ENCODE results near the gene KCNS3. TPM values are rescaled to one million over a fixed set of nuclear protein-coding genes. Genes with fewer than 3 reads are reported as not detected.

The KCNS3 gene
- total RNA-seq, 1 experiment from 2014 or later, result 1.7 TPM

DNA sequence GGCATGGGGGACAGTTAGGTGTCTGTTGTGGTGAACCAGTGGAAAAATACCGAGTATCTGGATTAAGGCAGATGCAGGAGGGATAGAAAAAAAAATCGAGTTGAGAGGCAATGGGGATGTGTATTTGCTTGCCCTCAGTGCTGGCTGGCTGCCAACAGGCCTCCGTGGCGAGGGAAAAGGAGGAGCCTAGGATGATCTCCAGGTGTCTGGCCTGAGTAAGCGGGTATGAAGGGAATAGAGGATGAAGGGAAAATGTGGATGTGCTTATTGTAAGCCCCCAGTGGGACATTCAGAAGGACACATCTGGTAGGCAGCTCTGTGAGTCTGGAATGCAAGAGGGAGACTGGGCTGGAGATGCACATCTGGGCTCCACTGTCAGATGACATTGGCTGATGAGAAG lies 22.8 kb downstream of the KCNS3 start:
- Histone ChIP-seq H3K4me1 (ENCODE audit: control insufficient read depth, insufficient read depth, low read length) (no peaks in the 10 kb centered on the region), H3K9me3 (ENCODE audit: control insufficient read depth, insufficient read depth, low read depth, low read length) (no peaks in the 10 kb centered on the region), H3K4me3 (ENCODE audit: low read depth in 2 of 2, low read length in 2 of 2) (no peak overlapping the region), H3K27me3 (ENCODE audit: control insufficient read depth, insufficient read depth, low read length) (no peaks in the 10 kb centered on the region), H3K27ac (ENCODE audit: low read length) (no peak overlapping the region), H3K36me3 (ENCODE audit: control insufficient read depth, insufficient read depth, low read length) (no peaks in the 10 kb centered on the region)
- DNase-seq (ENCODE audit: low read depth, low spot score) (no peak), ATAC-seq (no peak)
- ChIA-PET POLR2A (no interaction called here), CTCF (no interaction called here)
- no peak for TF ChIP-seq TCF7L2 (IDR thresholded peaks at IDR 0.05; ENCODE audit: low read depth, low read length)
- TF ChIP-seq SIN3A (IDR thresholded peaks at IDR 0.05; ENCODE audit: borderline replicate concordance, insufficient read depth, low read depth, low read length), result no peak
- no peak for TF ChIP-seq POLR2AphosphoS5 (IDR thresholded peaks at IDR 0.05; ENCODE audit: low read depth, low read length)
- TF ChIP-seq, protein P1, sequence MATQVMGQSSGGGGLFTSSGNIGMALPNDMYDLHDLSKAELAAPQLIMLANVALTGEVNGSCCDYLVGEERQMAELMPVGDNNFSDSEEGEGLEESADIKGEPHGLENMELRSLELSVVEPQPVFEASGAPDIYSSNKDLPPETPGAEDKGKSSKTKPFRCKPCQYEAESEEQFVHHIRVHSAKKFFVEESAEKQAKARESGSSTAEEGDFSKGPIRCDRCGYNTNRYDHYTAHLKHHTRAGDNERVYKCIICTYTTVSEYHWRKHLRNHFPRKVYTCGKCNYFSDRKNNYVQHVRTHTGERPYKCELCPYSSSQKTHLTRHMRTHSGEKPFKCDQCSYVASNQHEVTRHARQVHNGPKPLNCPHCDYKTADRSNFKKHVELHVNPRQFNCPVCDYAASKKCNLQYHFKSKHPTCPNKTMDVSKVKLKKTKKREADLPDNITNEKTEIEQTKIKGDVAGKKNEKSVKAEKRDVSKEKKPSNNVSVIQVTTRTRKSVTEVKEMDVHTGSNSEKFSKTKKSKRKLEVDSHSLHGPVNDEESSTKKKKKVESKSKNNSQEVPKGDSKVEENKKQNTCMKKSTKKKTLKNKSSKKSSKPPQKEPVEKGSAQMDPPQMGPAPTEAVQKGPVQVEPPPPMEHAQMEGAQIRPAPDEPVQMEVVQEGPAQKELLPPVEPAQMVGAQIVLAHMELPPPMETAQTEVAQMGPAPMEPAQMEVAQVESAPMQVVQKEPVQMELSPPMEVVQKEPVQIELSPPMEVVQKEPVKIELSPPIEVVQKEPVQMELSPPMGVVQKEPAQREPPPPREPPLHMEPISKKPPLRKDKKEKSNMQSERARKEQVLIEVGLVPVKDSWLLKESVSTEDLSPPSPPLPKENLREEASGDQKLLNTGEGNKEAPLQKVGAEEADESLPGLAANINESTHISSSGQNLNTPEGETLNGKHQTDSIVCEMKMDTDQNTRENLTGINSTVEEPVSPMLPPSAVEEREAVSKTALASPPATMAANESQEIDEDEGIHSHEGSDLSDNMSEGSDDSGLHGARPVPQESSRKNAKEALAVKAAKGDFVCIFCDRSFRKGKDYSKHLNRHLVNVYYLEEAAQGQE (IDR thresholded peaks at IDR 0.05; ENCODE audit: insufficient read depth in 1 of 2, low read depth in 2 of 2, low read length in 1 of 2), result no peak
- intact Hi-C loops (cut with micrococcal nuclease; ENCODE audit: unreplicated experiment), result no loop called here
- no TSS peak for BruUV-seq (replicated peaks)
- in situ Hi-C loops (cut with HindIII; ENCODE audit: low pct_unique_long_range_greater_than_20kb, low sequenced_read_pairs), result no loop called here

DNA sequence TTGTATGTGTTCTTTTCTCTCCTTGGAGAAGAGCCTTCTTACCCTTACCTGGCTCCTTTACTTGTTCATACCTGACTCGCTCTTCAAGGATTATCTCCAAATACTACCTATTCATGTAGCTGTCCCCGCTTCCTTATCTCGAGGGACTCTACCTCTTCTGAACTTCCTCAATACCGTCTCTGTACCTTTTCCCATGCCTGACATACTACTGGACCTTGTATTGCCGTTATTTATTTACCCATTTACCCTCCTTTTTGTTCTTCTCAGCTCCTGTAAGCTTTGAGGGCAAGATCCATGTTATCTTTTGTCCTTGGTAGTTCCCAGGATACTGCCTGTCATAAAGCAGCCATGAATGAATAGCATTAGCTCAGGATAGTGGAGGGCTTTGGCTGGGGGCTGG lies 32.5 kb downstream of the KCNS3 start:
- no peak for TF ChIP-seq TCF7L2 (IDR thresholded peaks at IDR 0.05; ENCODE audit: low read depth, low read length)
- TF ChIP-seq, protein P2, sequence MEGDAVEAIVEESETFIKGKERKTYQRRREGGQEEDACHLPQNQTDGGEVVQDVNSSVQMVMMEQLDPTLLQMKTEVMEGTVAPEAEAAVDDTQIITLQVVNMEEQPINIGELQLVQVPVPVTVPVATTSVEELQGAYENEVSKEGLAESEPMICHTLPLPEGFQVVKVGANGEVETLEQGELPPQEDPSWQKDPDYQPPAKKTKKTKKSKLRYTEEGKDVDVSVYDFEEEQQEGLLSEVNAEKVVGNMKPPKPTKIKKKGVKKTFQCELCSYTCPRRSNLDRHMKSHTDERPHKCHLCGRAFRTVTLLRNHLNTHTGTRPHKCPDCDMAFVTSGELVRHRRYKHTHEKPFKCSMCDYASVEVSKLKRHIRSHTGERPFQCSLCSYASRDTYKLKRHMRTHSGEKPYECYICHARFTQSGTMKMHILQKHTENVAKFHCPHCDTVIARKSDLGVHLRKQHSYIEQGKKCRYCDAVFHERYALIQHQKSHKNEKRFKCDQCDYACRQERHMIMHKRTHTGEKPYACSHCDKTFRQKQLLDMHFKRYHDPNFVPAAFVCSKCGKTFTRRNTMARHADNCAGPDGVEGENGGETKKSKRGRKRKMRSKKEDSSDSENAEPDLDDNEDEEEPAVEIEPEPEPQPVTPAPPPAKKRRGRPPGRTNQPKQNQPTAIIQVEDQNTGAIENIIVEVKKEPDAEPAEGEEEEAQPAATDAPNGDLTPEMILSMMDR (IDR thresholded peaks at IDR 0.05), result no peak
- TF ChIP-seq POLR2AphosphoS5 (IDR thresholded peaks at IDR 0.05; ENCODE audit: low read depth, low read length), result no peak
- no peak for TF ChIP-seq SIN3A (IDR thresholded peaks at IDR 0.05; ENCODE audit: borderline replicate concordance, insufficient read depth, low read depth, low read length)
- TF ChIP-seq, protein P1 (IDR thresholded peaks at IDR 0.05; ENCODE audit: insufficient read depth in 1 of 2, low read depth in 2 of 2, low read length in 1 of 2), result no peak
- no peak overlapping the region for H3K27ac ChIP-seq (ENCODE audit: low read length)
- ChIA-PET POLR2A (no interaction called here), CTCF (no interaction called here)
- no peak overlapping the region for H3K4me3 ChIP-seq (ENCODE audit: low read depth in 2 of 2, low read length in 2 of 2)
- no peaks in the 10 kb centered on the region for H3K27me3 ChIP-seq (ENCODE audit: control insufficient read depth, insufficient read depth, low read length)
- H3K9me3 ChIP-seq (ENCODE audit: control insufficient read depth, insufficient read depth, low read depth, low read length), result no peaks in the 10 kb centered on the region
- in situ Hi-C loops (cut with HindIII; ENCODE audit: low pct_unique_long_range_greater_than_20kb, low sequenced_read_pairs), result no loop called here
- H3K36me3 ChIP-seq (ENCODE audit: control insufficient read depth, insufficient read depth, low read length), result no peaks in the 10 kb centered on the region
- no TSS peak for BruUV-seq (replicated peaks)
- intact Hi-C loops (cut with micrococcal nuclease; ENCODE audit: unreplicated experiment), result no loop called here
- H3K4me1 ChIP-seq (ENCODE audit: control insufficient read depth, insufficient read depth, low read length), result no peaks in the 10 kb centered on the region
- ATAC-seq, result no peak
- DNase-seq (ENCODE audit: low read depth, low spot score), result no peak

Measured in Panc1 (cell line).